ENCODE measurements around the gene KLK2. TPM values are rescaled to one million over a fixed set of nuclear protein-coding genes. Genes with fewer than 3 reads are reported as not detected.

Gene KLK2
- total RNA-seq, 1 donor from 2014 or later: not detected

GRCh38 chr19:50835785-50836542, 37.3 kb upstream of the KLK2 start:
- Mint-ChIP-seq H3K4me1 (ENCODE audit: low read depth) (peaks cover 5% of the 10 kb centered on the region), H3K27ac (peak overlapping the region; percentile 63), H3K4me3 (ENCODE audit: low read depth) (peak overlapping the region; percentile 85), H3K36me3 (ENCODE audit: insufficient read depth) (no peaks in the 10 kb centered on the region), H3K27me3 (peaks cover 51% of the 10 kb centered on the region), H3K9me3 (ENCODE audit: low read depth) (no peaks in the 10 kb centered on the region)
- TF ChIP-seq CTCF (IDR thresholded peaks at IDR 0.05; ENCODE audit: unreplicated experiment): peak; percentile 8
- DNase-seq (ENCODE audit: low spot score, unreplicated experiment): peak; percentile 93

- no peak for DNase-seq (ENCODE audit: low spot score, unreplicated experiment)
- no peaks in the 10 kb centered on the region for H3K9me3 Mint-ChIP-seq (ENCODE audit: low read depth)
- peak overlapping the region; percentile 63 for H3K27ac Mint-ChIP-seq
- peaks cover 51% of the 10 kb centered on the region for H3K27me3 Mint-ChIP-seq
- H3K4me3 Mint-ChIP-seq (ENCODE audit: low read depth): peak overlapping the region; percentile 85
- H3K4me1 Mint-ChIP-seq (ENCODE audit: low read depth): peaks cover 5% of the 10 kb centered on the region
- TF ChIP-seq CTCF (IDR thresholded peaks at IDR 0.05; ENCODE audit: unreplicated experiment): no peak
- H3K36me3 Mint-ChIP-seq (ENCODE audit: insufficient read depth): no peaks in the 10 kb centered on the region
Observed at GRCh38 chr19:50836543-50837195, 36.6 kb upstream of the KLK2 start.

GRCh38 chr19:50837300-50837699, 35.9 kb upstream of the KLK2 start:
- Mint-ChIP-seq H3K9me3 (ENCODE audit: low read depth) (no peaks in the 10 kb centered on the region), H3K27me3 (peaks cover 57% of the 10 kb centered on the region), H3K4me3 (ENCODE audit: low read depth) (no peak overlapping the region)

GRCh38 chr19:50838239-50838638, 35.0 kb upstream of the KLK2 start:
- no peak for DNase-seq (ENCODE audit: low spot score, unreplicated experiment)
- H3K36me3 Mint-ChIP-seq (ENCODE audit: insufficient read depth): no peaks in the 10 kb centered on the region
- H3K4me3 Mint-ChIP-seq (ENCODE audit: low read depth): no peak overlapping the region
- peaks cover 59% of the 10 kb centered on the region for H3K27me3 Mint-ChIP-seq
- H3K9me3 Mint-ChIP-seq (ENCODE audit: low read depth): peaks cover 1% of the 10 kb centered on the region
- peaks cover 5% of the 10 kb centered on the region for H3K4me1 Mint-ChIP-seq (ENCODE audit: low read depth)
- H3K27ac Mint-ChIP-seq: peak overlapping the region; percentile 53
- TF ChIP-seq CTCF (IDR thresholded peaks at IDR 0.05; ENCODE audit: unreplicated experiment): peak; percentile 29

More at GRCh38 chr19:50837300-50837699, 35.9 kb upstream of the KLK2 start:
- peaks cover 5% of the 10 kb centered on the region for H3K4me1 Mint-ChIP-seq (ENCODE audit: low read depth)
- H3K27ac Mint-ChIP-seq: peak overlapping the region; percentile 39
- no peak for TF ChIP-seq CTCF (IDR thresholded peaks at IDR 0.05; ENCODE audit: unreplicated experiment)
- no peak for DNase-seq (ENCODE audit: low spot score, unreplicated experiment)
- no peaks in the 10 kb centered on the region for H3K36me3 Mint-ChIP-seq (ENCODE audit: insufficient read depth)

GRCh38 chr19:50839712-50840655, 33.3 kb upstream of the KLK2 start:
- Mint-ChIP-seq H3K27ac (no peak overlapping the region), H3K27me3 (peaks cover 69% of the 10 kb centered on the region), H3K4me3 (ENCODE audit: low read depth) (no peak overlapping the region), H3K4me1 (ENCODE audit: low read depth) (peaks cover 5% of the 10 kb centered on the region), H3K36me3 (ENCODE audit: insufficient read depth) (no peaks in the 10 kb centered on the region), H3K9me3 (ENCODE audit: low read depth) (peaks cover 3% of the 10 kb centered on the region)
- TF ChIP-seq CTCF (IDR thresholded peaks at IDR 0.05; ENCODE audit: unreplicated experiment): no peak
- DNase-seq (ENCODE audit: low spot score, unreplicated experiment): no peak
